ELF-1 (cell line): ENCODE data around the gene TP53TG3F.
"Not testable (repeated sequence)": the region's sequence is repeated elsewhere in the genome, so short reads cannot be mapped to it uniquely, and the experiment has no call there.

Source experiments
- DNase-seq: peaks from one replicate; pipeline ENCODE4 v3.0.0-alpha.2; 2016; ENCODE audit warnings: low read depth, low spot score

The TP53TG3F gene, protein sequence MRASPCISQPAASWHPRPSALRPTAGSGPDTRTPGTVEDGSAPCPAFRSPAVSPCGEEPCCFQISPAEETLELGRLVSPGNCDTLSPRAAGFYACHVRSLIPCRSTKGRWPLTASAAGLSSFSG

DNA sequence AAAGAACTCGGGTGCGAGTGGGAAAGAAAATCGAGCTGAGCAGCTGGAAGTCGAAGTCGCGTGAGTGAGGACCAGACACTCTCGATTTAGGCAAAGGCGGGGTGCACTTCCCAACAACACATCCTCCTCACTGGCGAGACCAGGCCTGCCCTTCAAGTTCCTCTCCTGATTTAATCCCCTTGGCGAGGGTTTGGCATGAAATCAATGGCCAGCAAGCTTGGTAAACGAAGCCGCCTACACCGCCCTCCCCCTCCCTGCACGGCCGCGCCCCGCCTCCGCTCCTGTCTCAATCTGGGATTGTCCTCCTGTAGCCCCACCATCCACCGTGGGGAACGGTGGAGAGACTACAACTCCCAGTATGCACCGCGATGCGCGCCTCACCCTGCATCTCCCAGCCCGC, at the start of gene TP53TG3F:
Gene TP53TG3F (plus strand): TSS at position 301 of the 400 bp plus-strand sequence. CDS start 68 bp downstream, at position 369.
- DNase-seq, result not testable (repeated sequence)

DNA sequence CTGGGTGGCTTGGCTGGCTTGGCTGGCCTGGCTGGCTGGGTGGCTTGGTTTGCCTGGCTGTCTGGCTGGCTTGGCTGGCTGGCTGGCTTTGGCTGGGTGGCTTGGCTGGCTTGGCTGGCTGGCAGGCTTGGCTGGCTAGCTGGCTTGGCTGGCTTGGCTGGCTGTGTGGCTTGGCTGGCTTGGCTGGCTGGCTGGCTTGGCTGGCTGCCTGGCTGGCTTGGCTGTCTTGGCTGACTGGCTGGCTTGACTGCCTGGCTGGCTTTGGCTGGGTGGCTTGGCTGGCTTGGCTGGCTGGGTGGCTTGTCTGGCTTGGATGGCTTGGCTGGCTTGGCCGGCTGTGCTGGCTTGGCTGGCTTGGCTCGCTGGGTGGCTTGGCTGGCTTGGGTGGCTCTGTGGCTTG, 32.2 kb downstream of the TP53TG3F start:
- DNase-seq, result not testable (repeated sequence)

DNA sequence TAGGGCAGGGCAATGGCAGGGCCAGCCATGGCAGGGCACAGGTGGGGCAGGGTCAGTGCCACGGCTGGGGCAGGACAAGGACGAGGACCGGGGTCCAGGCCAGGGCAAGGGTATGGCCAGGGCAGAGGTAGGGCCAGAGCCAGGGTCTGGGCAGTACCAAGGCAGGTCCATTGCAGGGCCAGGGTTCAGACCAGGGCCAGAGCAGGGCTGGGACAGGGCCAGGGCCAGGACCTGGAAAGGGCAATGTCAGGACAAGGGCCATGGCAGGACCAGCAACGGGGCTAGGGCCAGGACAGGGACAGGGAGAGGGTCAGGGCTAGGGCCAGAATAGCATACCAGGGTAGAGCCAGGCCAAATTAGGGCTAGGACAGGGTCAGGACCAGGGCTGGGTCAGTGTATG, 47.8 kb downstream of the TP53TG3F start:
- not testable (repeated sequence) for DNase-seq

DNA sequence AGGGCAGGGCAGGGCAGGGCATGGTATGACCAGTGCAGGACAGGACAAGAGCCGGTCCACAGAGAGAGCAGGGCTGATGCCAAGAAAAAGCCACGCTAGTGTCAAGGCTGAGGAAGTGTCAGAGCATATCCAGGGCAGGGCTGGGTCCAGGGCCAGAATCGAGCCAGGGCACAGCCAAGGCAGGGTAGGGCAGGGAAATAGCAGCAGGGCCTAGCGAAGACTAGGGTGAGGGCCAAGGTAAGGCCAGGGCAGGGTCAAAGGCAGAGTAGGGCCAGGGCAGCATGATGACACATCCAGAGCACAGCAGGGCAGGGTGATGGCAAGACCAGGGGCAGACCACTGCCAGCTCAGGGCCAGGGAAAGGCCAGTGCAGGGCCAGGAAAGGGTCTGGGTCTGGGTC, 49.7 kb downstream of the TP53TG3F start:
- DNase-seq, result not testable (repeated sequence)

DNA sequence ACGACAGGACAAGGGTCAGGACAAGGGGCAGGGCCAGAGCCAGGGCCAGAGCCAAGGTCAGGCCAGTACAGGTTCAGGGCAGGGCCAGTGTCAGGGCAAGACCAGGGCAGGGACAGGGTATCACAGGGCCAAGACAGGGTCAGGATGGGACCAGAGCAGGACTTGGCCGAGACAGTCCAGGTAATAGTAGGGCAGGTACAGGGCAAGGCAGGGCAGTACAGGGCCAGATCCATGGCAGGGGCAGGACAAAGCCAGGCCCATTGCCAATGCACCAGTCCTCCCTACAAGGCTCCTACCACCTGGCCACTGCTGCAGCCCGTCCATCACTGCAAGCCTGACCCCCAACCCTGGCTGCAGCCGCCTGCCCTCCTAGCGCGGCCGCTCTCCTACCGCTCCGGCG, 50.5 kb downstream of the TP53TG3F start:
- not testable (repeated sequence) for DNase-seq
